Activated T-cell treated with anti-CD3 and anti-CD28 coated beads for 4 hours (primary cell): ENCODE results near the gene CTU1.

Source experiments
- DNase-seq: peaks from one replicate; pipeline ENCODE4 v3.0.0-alpha.2; 2020

The CTU1 gene

DNA sequence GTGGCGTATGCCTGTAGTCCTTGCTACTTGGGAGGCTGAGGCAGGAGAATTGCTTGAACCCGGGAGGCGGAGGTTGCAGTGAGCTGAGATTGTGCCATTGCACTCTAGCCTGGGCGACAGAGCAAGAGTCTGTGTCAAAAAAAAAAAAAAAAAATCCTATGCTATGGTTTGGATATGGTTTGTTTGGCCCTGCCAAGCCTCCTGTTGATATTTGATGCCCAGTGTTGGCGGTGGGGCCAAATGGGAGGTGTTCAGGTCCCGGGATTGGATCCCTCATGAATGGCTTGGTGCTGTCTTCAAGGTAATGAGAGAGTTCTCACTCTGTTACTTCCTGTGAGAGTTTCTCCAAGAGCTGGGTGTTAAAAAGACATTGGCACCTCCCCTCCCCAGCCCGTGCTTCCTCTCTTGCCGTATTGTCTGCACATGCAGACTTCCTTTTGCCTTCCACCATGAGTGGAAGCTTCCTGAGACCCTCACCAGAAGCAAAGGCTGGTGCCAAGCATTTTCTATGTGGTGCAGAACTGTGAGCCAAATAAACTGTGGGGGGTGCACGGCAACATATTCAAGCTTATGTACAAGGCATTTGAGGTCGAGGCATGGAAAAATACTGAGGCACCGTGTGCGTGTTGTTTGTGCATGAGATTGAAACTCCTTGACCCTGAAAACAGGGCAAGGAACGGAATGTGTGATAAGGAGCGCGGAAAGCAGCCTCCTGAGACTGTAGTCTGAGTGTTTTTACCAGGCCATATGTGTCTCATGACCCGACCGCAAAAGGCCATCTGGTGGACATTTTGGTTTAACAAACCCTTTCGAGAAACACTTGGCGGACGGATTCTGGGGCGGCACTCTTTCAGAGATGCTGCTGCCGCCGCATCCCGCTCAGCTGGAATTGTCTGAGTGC lies 23.8 kb upstream of the CTU1 start:
- DNase-seq, result no peak

DNA sequence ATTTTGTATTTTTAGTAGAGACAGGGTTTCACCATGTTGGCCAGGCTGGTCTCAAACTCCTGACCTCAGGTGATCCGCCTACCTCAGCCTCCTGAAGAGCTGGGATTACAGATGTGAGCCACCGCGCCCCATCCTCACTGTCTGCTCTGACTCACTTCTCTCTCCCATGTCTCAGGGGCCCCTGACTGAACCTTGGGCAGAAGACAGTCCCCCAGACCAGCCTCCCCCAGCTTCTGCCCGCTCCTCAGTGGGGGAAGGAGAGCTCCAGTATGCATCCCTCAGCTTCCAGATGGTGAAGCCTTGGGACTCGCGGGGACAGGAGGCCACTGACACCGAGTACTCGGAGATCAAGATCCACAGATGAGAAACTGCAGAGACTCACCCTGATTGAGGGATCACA lies 21.5 kb upstream of the CTU1 start:
- no peak for DNase-seq

GRCh38 chr19:51128227-51128626 lies 20.0 kb upstream of the CTU1 start:
- DNase-seq, result no peak

GRCh38 chr19:51127755-51128154 lies 19.5 kb upstream of the CTU1 start:
- no peak for DNase-seq

- no peak for DNase-seq
These were observed 18.8 kb upstream of the CTU1 start for GRCh38 chr19:51127032-51127431.

- DNase-seq, result no peak
These were observed 17.3 kb upstream of the CTU1 start for GRCh38 chr19:51125421-51126075.

DNA sequence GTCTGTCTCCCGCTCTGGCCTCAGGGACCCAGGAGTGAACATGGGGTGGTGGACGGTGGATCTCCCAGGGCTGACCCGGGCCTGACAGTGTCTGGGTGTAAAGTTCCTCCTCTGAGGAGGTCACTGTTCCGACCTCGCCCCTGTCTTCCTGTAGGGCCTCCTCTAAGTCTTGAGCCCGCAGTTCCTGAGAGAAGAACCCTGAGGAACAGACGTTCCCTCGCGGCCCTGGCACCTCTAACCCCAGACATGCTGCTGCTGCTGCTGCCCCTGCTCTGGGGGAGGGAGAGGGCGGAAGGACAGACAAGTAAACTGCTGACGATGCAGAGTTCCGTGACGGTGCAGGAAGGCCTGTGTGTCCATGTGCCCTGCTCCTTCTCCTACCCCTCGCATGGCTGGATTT lies 16.5 kb upstream of the CTU1 start, which contains the start of gene SIGLEC9:
SIGLEC9 (plus strand) TSS at position 178 of the 400 bp plus-strand sequence; CDS start at position 247, 69 bp downstream.
- DNase-seq, result no peak

GRCh38 chr19:51124216-51124615 lies 16.0 kb upstream of the CTU1 start:
- no peak for DNase-seq

DNA sequence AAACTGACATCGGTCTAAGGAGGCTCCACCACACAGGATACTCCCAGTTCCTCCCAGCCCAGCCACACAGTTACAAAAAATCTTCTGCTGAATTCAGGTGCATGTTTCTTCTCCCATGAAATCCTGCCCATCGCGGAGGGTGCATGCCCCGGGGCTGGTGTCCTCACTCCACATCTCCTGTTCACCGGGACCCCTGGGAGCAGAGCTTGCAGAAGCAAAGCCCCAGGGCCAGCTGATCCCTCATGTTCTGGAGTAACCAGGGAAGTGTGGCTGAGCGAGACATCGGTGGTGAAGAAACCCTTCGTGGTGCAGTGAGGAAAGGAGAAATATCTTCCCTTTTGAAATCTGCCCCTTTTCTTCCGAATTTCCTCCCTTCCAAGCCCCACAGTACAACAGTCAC lies 15.6 kb upstream of the CTU1 start:
- no peak for DNase-seq

- peak; percentile 29 for DNase-seq
These were observed 15.2 kb upstream of the CTU1 start for GRCh38 chr19:51123381-51123800.

- no peak for DNase-seq
These were observed 14.1 kb upstream of the CTU1 start for GRCh38 chr19:51122112-51122981.

- DNase-seq, result no peak
These were observed 13.0 kb upstream of the CTU1 start for GRCh38 chr19:51121257-51121656.

GRCh38 chr19:51120160-51120559 lies 12.0 kb upstream of the CTU1 start:
- DNase-seq, result no peak

- no peak for DNase-seq
These were observed 11.4 kb upstream of the CTU1 start for GRCh38 chr19:51119611-51120010.

DNA sequence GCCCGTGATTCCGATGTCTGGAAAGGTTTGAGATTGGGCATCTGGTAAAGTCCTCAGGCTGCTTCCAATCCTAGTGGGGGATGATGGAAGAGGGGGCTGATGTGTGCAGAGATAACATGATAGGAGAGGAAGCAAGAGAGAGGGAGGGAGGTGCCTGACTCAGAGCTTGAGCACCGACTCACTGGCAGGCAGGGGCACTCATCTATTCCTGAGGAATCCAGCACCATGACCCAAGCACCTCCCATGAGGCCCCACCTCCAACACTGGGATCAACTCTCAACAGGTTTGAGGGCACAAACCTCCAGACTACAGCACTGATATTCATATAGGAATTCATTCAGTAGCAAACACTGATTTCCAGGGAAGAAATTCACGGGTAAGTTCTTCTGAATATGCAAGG lies 10.9 kb upstream of the CTU1 start:
- no peak for DNase-seq

- no peak for DNase-seq
These were observed 8.6 kb upstream of the CTU1 start for GRCh38 chr19:51116736-51117286.

GRCh38 chr19:51114087-51114729 lies 6.0 kb upstream of the CTU1 start:
- no peak for DNase-seq

GRCh38 chr19:51111606-51112005 lies 3.4 kb upstream of the CTU1 start:
- no peak for DNase-seq

DNA sequence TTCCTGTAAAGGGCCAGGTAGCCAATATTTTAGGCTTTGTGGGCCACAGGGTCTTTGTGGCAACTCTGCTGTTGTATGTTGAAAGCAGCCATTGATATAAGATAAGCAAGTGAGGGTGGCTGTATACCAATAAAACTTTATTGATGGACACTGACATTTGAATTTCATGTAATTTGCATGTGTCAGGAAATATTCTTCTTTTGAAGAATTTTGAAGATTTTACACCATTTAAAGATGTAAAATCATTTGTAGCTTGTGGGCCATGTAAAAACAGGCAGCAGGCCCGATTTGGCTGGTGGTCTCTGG lies 2.4 kb upstream of the CTU1 start:
- DNase-seq, result no peak

- no peak for DNase-seq
These were observed 567 bp upstream of the CTU1 start for GRCh38 chr19:51108805-51109146.

GRCh38 chr19:51107406-51108065 lies 673 bp downstream of the CTU1 start:
- DNase-seq, result no peak

GRCh38 chr19:51103926-51104341 lies 4.3 kb downstream of the CTU1 start:
- no peak for DNase-seq
